OCI-LY7 (cell line): ENCODE measurements around the gene TJP2. TPM values are rescaled to one million over a fixed set of nuclear protein-coding genes. Genes with fewer than 3 reads are reported as not detected.

Experiments used
- BruUV-seq: library from RNA; stranded (reverse); fragments of 400-500 nt; replicated peaks from 2 replicates; lab custom pipeline; 2021; lab: Mats Ljungman, UMichigan
- CTCF ChIA-PET: fragments of 300-600 bp; sonication (Branson Sonifier 250); formaldehyde crosslinking; loops from one replicate; lab custom pipeline; 2022; ENCODE audit warnings: antibody characterized with exemption; ENCODE audit not compliant: unreplicated experiment; lab: Charles Lee
- POLR2A ChIA-PET: fragments of 300-600 bp; sonication (Branson Sonifier 250); formaldehyde crosslinking; loops from one replicate; lab custom pipeline; 2022; ENCODE audit warnings: antibody characterized with exemption; lab: Charles Lee
- DNase-seq: peaks from one replicate; pipeline ENCODE4 v3.0.0-alpha.2; 2015; ENCODE audit warnings: low spot score
- H2AFZ ChIP-seq: fragments of 200-600 bp; sonication (generic), shearing (Covaris generic); 2 replicates; pipeline ENCODE4 v1.6.1; 2014; ENCODE audit warnings: mild to moderate bottlenecking, antibody characterized with exemption, low read length, moderate library complexity
- H3K27ac ChIP-seq: fragments of 200-600 bp; sonication (generic); 2 replicates; pipeline ENCODE4 v1.5.1; 2014; ENCODE audit warnings: mixed run types, low read depth, mild to moderate bottlenecking, moderate library complexity, low read length, inconsistent platforms; ENCODE audit not compliant: poor library complexity, severe bottlenecking
- H3K36me3 ChIP-seq: fragments of 200-600 bp; sonication (generic); 2 replicates; pipeline ENCODE4 v1.6.1; 2014; ENCODE audit warnings: mild to moderate bottlenecking, antibody characterized with exemption, low read length, moderate library complexity, mixed read lengths; ENCODE audit not compliant: insufficient read depth
- H3K4me1 ChIP-seq: fragments of 200-600 bp; sonication (generic); 2 replicates; pipeline ENCODE4 v1.5.1; 2014; ENCODE audit warnings: mild to moderate bottlenecking, low read length; ENCODE audit not compliant: insufficient read depth, poor library complexity, severe bottlenecking
- H3K4me2 ChIP-seq: fragments of 200-600 bp; sonication (generic); 2 replicates; pipeline ENCODE4 v1.6.1; 2014; ENCODE audit warnings: mild to moderate bottlenecking, low read length
- H3K4me3 ChIP-seq: fragments of 200-600 bp; sonication (generic); 2 replicates; pipeline ENCODE4 v1.5.1; 2014; ENCODE audit warnings: mild to moderate bottlenecking, low read depth, low read length; ENCODE audit not compliant: poor library complexity, severe bottlenecking
- H3K79me2 ChIP-seq: fragments of 200-600 bp; sonication (generic); 2 replicates; pipeline ENCODE4 v1.6.1; 2016; ENCODE audit warnings: low read depth, mild to moderate bottlenecking, low read length, moderate library complexity, mixed read lengths; ENCODE audit not compliant: insufficient read depth
- H3K9me2 ChIP-seq: fragments of 200-600 bp; sonication (generic); 2 replicates; pipeline ENCODE4 v1.6.1; 2016; ENCODE audit warnings: mild to moderate bottlenecking, low read length, mixed read lengths; ENCODE audit not compliant: insufficient read depth
- H3K9me3 ChIP-seq: fragments of 200-600 bp; sonication (generic); 2 replicates; pipeline ENCODE4 v1.6.1; 2014; ENCODE audit warnings: mild to moderate bottlenecking, mixed run types, low read length, mixed read lengths
- H4K20me1 ChIP-seq: fragments of 200-600 bp; sonication (generic); 2 replicates; pipeline ENCODE4 v1.6.1; 2014; ENCODE audit warnings: mild to moderate bottlenecking, antibody characterized with exemption, low read length, moderate library complexity, mixed read lengths; ENCODE audit not compliant: insufficient read depth
- CTCF ChIP-seq: fragments of 200-600 bp; sonication (generic); conservative IDR thresholded peaks from 2 replicates; pipeline ENCODE4 v1.5.1; 2014; ENCODE audit warnings: mild to moderate bottlenecking, antibody characterized with exemption, low read length, moderate library complexity, mixed read lengths
- EZH2phosphoT487 ChIP-seq: fragments of 200-600 bp; sonication (generic); IDR thresholded peaks from 2 replicates; pipeline ENCODE4 v1.6.1; 2018; ENCODE audit warnings: low read depth, borderline replicate concordance, mild to moderate bottlenecking, mixed run types, antibody characterized with exemption, low read length, moderate library complexity, mixed read lengths
- intact Hi-C: fragments of 100-400 bp; cut with micrococcal nuclease; formaldehyde crosslinking; loops from one replicate; pipeline ENCODE4 v1.10.0; 2022; ENCODE audit not compliant: unreplicated experiment
- total RNA-seq, 2 experiments: library from RNA; depleted of rRNA in 1 of 2; stranded (reverse); fragments of >200 nt in 1 of 2; shearing (Covaris generic) in 1 of 2; gene quantifications; 2 replicates each; pipeline ENCODE4 v1.2.3, GENCODE V29; 2014 to 2022

Gene TJP2
- total RNA-seq, 2 experiments from 2014 or later = 15.1 to 18.0 TPM

GRCh38 chr9:69255591-69255990 is 81.5 kb downstream of the TJP2 start:
- H3K4me3 ChIP-seq = no peak overlapping the region
- H3K36me3 ChIP-seq = no peaks in the 10 kb centered on the region; the same call in 1 of the 2 replicates
- H3K27ac ChIP-seq = no peak overlapping the region
- intact Hi-C loops = no loop called here
- TF ChIP-seq EZH2phosphoT487 = no peak
- no peak for TF ChIP-seq CTCF
- H3K4me2 ChIP-seq = no peak overlapping the region
- POLR2A ChIA-PET = interaction anchor here (0.7 kb wide), 1 partner anchor 170 kb away, joined by 4 read pairs; no protein-coding TSS in a partner anchor
- H3K9me3 ChIP-seq = no peaks in the 10 kb centered on the region
- no peak overlapping the region for H2AFZ ChIP-seq
- H3K79me2 ChIP-seq = no peaks in the 10 kb centered on the region
- no peak for DNase-seq
- CTCF ChIA-PET = no interaction called here
- H3K9me2 ChIP-seq = no peaks in the 10 kb centered on the region
- no TSS peak for BruUV-seq
- no peaks in the 10 kb centered on the region for H4K20me1 ChIP-seq
- no peaks in the 10 kb centered on the region for H3K4me1 ChIP-seq

GRCh38 chr9:69258551-69258950 is 84.5 kb downstream of the TJP2 start:
- Histone ChIP-seq H3K79me2 (no peaks in the 10 kb centered on the region), H3K9me2 (no peaks in the 10 kb centered on the region), H3K36me3 (no peaks in the 10 kb centered on the region; the same call in 1 of the 2 replicates), H3K4me3 (no peak overlapping the region), H3K9me3 (no peaks in the 10 kb centered on the region), H3K4me2 (no peak overlapping the region), H4K20me1 (no peaks in the 10 kb centered on the region), H2AFZ (no peak overlapping the region), H3K27ac (no peak overlapping the region), H3K4me1 (no peaks in the 10 kb centered on the region)
- POLR2A ChIA-PET = no interaction called here
- no TSS peak for BruUV-seq
- intact Hi-C loops = no loop called here
- TF ChIP-seq EZH2phosphoT487 = no peak
- no peak for TF ChIP-seq CTCF
- DNase-seq = no peak
- CTCF ChIA-PET = no interaction called here

GRCh38 chr9:69260161-69260560 is 86.1 kb downstream of the TJP2 start:
- H3K79me2 ChIP-seq = no peaks in the 10 kb centered on the region
- no peaks in the 10 kb centered on the region for H3K9me2 ChIP-seq
- intact Hi-C loops = no loop called here
- ChIA-PET CTCF (no interaction called here), POLR2A (interaction anchor here (0.8 kb wide), 1 partner anchor 15 kb away, joined by 3 read pairs; no protein-coding TSS in a partner anchor)
- H2AFZ ChIP-seq = no peak overlapping the region
- H3K9me3 ChIP-seq = no peaks in the 10 kb centered on the region
- BruUV-seq = no TSS peak
- no peak overlapping the region for H3K27ac ChIP-seq
- TF ChIP-seq EZH2phosphoT487 = no peak
- TF ChIP-seq CTCF = no peak
- DNase-seq = no peak
- no peaks in the 10 kb centered on the region for H4K20me1 ChIP-seq
- H3K4me1 ChIP-seq = no peaks in the 10 kb centered on the region
- no peaks in the 10 kb centered on the region; the same call in 1 of the 2 replicates for H3K36me3 ChIP-seq
- no peak overlapping the region for H3K4me3 ChIP-seq
- H3K4me2 ChIP-seq = no peak overlapping the region
